Measurements from ENCODE around the gene GNB5. TPM values are rescaled to one million over a fixed set of nuclear protein-coding genes. Genes with fewer than 3 reads are reported as not detected.
A peak's percentile ranks its signal among the peaks of the same experiment; 100 is the strongest.
"Not testable (repeated sequence)": the region's sequence is repeated elsewhere in the genome, so short reads cannot be mapped to it uniquely, and the experiment has no call there.

GNB5 gene
- total RNA-seq, 3 donors from 2014 or later, result 9.0 to 12.8 (median 10.0) TPM

DNA sequence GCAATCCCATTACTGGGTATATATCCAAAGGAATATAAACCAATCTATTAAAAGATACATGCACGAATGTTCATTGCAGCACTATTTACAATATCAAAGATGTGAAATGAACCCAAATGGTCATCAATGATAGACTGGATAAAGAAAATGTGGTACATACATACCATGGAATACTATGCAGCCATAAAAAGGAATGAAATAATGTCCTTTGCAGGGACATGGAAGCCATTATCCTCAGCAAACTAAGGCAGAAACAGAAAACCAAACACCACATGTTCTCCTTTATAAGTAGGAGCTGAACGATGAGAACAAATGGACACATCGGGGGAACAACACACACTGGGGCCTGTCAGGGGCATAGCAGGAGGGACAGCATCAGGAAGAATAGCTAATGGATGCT, 21.0 kb downstream of the GNB5 start:
- not testable (repeated sequence) for DNase-seq; H3K9me3 Mint-ChIP-seq; ATAC-seq; H3K4me3 Mint-ChIP-seq; H3K36me3 Mint-ChIP-seq (ENCODE audit: insufficient read depth); H3K27me3 Mint-ChIP-seq (ENCODE audit: low read depth)
- peaks cover 55% of the 10 kb centered on the region for H3K4me1 Mint-ChIP-seq (ENCODE audit: low read depth)

DNA sequence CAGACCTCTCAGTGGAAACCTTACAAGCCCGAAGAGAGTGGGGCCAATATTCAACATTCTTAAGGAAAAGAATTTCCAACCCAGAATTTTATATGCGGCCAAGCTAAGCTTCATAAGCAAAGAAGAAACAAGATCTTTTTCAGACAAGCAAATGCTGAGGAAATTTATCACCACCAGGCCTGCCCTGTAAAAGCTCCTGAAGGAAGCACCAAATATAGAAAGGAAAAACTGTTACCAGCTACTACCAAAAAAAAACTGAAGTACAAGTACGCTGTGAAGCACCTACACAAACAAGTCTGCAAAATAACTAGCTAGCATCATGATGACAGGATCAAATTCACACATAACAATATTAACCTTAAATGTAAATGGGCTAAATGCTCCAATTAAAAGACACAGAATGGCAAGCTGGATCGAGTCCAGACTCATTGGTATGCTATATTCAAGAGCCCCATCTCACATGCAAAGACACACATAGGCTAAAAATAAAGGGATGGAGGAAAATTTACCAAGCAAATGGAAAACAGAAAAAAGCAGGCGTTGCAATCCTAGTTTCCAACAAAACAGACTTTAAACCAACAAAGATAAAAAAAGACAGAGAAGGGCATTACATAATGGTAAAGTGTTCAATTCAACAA, 25.6 kb downstream of the GNB5 start:
- H3K9me3 Mint-ChIP-seq; DNase-seq; ATAC-seq; H3K4me3 Mint-ChIP-seq; H3K27me3 Mint-ChIP-seq (ENCODE audit: low read depth): not testable (repeated sequence)
- H3K4me1 Mint-ChIP-seq (ENCODE audit: low read depth), result peaks cover 45% of the 10 kb centered on the region
- peaks cover 16% of the 10 kb centered on the region for H3K36me3 Mint-ChIP-seq (ENCODE audit: insufficient read depth)

DNA sequence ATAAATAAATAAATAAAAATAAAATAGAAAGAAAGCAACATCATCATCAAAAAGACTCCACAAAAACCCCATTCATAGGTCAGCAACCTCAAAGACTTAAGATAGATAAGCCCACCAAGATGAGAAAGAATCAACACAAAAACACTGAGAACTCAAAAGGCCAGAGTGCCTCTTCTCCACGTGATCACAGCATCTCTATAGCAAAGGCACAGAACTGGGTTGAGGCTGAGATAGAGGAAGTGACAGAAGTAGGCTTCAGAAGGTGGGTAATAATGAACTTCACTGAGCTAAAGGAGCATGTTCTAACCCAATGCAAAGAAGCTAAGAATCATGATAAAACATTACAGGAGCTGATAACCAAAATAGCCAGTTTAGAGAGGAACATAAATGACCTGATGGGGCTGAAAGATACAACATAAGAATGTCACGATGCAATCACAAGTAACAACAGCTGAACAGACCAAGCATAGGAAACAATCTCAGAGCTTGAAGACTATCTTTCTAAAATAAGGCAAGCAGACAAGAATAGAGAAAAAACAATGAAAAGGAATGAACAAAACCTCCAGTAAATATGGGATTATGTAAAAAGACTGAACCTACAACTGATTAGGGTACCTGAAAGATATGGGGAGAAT, 26.4 kb downstream of the GNB5 start:
- Mint-ChIP-seq H3K9me3 (no peaks in the 10 kb centered on the region), H3K36me3 (ENCODE audit: insufficient read depth) (peaks cover 18% of the 10 kb centered on the region), H3K4me1 (ENCODE audit: low read depth) (peaks cover 38% of the 10 kb centered on the region), H3K4me3 (no peak overlapping the region), H3K27me3 (ENCODE audit: low read depth) (no peaks in the 10 kb centered on the region)
- peak in 1 of 2 donors; percentile 38 for ATAC-seq
- no peak for DNase-seq

DNA sequence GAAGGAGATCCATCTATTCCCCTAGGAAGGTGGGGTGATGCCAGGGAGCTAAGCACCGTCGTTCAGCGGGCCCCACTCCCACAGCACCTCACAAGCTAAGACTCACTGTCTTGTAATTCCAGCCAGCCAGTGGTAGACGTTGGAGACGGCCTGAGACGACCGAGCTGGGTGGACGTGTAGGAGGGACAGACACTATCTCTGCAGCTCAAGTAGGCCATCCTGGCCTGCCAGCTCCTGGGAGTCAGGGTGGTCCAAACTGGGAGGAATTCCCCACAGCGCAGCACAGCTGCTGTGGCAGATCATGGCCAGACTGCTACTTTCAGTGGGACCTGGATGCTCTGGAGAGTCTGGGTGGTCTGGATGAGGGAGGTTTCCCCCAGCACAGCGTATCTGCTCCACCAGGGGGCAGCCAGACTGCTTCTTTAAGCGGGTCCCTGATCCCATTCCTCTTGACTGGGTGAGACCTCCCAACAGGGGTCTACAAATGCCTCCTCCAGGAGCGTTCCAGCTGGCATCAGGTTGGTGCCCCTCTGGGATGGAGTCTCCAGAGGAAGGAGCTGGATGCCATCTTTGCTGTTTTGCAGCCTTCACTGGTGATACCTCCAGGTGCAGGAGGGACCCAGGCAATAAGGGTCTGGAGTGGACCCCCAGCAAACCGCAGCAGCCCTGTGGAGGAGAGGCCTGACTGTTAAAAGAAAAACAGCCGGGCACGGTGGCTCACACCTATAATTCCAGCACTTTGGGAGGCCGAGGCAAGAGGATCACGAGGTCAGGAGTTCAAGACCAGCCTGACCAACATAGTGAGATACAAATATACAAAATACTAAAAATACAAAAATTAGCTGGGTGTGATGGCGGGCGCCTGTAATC, 27.6 kb downstream of the GNB5 start:
- DNase-seq, result peak; percentile 11
- H3K27me3 Mint-ChIP-seq (ENCODE audit: low read depth), result no peaks in the 10 kb centered on the region

DNA sequence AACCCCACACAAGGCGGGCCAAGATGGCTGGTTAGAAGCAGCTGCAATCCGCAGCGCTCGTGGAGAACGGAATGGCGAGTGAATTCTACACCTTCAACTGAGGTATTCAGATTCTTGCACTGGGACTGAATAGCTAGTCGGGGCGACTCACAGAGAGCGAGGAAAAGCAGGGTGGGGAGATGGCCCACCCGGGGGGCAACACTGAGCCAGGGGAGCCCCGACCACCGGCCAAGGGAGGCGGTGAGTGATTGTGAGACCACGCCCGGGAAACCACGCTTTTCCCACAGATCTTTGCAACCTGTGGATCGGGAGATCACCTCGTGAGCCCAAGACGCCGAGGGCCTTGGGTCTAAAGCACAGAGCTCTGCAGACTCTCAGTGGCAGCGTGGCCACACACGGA, 28.3 kb downstream of the GNB5 start:
- no peaks in the 10 kb centered on the region for H3K9me3 Mint-ChIP-seq
- H3K27me3 Mint-ChIP-seq (ENCODE audit: low read depth), result no peaks in the 10 kb centered on the region
- peaks cover 26% of the 10 kb centered on the region for H3K4me1 Mint-ChIP-seq (ENCODE audit: low read depth)
- no peak for DNase-seq
- peaks cover 21% of the 10 kb centered on the region for H3K36me3 Mint-ChIP-seq (ENCODE audit: insufficient read depth)
- H3K4me3 Mint-ChIP-seq, result no peak overlapping the region
- ATAC-seq, result no peak

More for the DNA sequence above, 27.6 kb downstream of the GNB5 start:
- ATAC-seq, result peak in 1 of 2 donors; percentile 51
- H3K9me3 Mint-ChIP-seq, result no peaks in the 10 kb centered on the region
- peaks cover 31% of the 10 kb centered on the region for H3K4me1 Mint-ChIP-seq (ENCODE audit: low read depth)
- no peak overlapping the region for H3K4me3 Mint-ChIP-seq
- peaks cover 21% of the 10 kb centered on the region for H3K36me3 Mint-ChIP-seq (ENCODE audit: insufficient read depth)

DNA sequence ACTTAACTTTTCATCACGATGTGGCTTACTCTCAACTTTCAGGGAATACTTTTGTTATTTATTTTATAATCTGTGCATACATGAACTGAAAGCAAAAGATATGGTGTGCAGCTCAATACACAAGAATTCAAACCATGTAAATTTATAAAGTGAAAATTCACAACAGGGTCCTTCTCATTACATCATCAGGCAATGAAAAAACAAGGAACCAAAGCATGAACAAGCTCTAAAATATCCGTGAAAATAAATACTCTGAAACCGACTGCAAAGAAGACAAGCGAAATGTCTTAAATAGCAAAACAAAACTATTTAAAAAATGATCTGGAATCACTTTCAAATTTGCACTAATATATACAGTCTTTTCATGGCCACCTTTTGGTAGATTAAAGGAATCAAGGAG, 28.9 kb downstream of the GNB5 start:
- no peak for DNase-seq
- no peaks in the 10 kb centered on the region for H3K27me3 Mint-ChIP-seq (ENCODE audit: low read depth)
- peaks cover 21% of the 10 kb centered on the region for H3K36me3 Mint-ChIP-seq (ENCODE audit: insufficient read depth)
- no peaks in the 10 kb centered on the region for H3K9me3 Mint-ChIP-seq
- H3K4me3 Mint-ChIP-seq, result no peak overlapping the region
- H3K4me1 Mint-ChIP-seq (ENCODE audit: low read depth), result peaks cover 25% of the 10 kb centered on the region
- ATAC-seq, result no peak

DNA sequence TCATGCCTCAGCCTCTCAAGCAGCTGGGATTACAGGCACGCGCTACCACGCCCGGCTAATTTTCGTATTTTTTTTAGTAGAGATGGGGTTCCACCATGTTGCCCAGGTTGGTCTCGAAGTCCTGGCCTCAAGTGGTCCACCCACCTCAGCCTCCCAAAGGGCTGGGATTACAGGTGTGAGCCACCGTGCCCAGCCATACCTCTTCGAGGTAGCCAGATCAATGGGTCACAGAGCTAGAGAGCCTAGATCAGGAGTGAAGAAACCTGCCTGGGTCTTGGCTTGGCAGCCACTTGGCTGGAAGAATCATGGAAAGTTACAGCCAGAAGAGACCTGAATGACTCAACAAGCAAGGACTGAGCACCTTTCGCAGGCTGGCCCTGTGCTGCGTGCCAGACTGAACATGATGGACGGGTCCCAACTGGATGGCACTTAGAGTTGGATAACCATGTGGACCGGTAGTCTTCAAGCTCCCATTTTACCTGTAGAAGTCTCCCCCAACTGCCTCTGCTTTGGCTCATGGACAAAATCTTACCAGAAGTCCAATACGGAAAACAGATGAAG, 29.7 kb downstream of the GNB5 start:
- H3K9me3 Mint-ChIP-seq, result no peaks in the 10 kb centered on the region
- H3K4me1 Mint-ChIP-seq (ENCODE audit: low read depth), result peaks cover 18% of the 10 kb centered on the region
- peaks cover 21% of the 10 kb centered on the region for H3K36me3 Mint-ChIP-seq (ENCODE audit: insufficient read depth)
- H3K27me3 Mint-ChIP-seq (ENCODE audit: low read depth), result no peaks in the 10 kb centered on the region
- H3K4me3 Mint-ChIP-seq, result no peak overlapping the region
- no peak for ATAC-seq
- no peak for DNase-seq

DNA sequence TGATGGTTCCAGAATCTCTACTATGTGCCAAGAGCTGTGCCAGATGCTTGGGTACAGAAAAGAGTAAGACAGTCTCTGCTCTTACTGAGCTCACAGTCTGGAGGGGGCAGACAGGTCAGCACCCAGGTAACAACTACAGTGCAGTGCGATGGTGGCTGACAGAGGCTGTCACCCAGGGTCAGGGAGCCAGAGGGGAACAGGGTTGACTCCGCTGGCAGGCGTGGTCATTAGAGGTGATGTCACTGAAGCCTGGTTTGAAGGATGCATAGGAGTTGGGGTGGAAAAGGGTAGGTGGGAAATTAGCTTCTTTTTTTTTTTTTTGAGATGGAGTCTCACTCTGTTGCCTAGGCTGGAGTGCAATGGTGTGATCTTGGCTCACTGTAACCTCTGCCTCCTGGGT, 31.5 kb downstream of the GNB5 start:
- H3K36me3 Mint-ChIP-seq (ENCODE audit: insufficient read depth), result peaks cover 21% of the 10 kb centered on the region
- no peak for DNase-seq
- no peaks in the 10 kb centered on the region for H3K27me3 Mint-ChIP-seq (ENCODE audit: low read depth)
- H3K4me1 Mint-ChIP-seq (ENCODE audit: low read depth), result peaks cover 2% of the 10 kb centered on the region
- no peaks in the 10 kb centered on the region for H3K9me3 Mint-ChIP-seq
- H3K4me3 Mint-ChIP-seq, result no peak overlapping the region
- ATAC-seq, result no peak

DNA sequence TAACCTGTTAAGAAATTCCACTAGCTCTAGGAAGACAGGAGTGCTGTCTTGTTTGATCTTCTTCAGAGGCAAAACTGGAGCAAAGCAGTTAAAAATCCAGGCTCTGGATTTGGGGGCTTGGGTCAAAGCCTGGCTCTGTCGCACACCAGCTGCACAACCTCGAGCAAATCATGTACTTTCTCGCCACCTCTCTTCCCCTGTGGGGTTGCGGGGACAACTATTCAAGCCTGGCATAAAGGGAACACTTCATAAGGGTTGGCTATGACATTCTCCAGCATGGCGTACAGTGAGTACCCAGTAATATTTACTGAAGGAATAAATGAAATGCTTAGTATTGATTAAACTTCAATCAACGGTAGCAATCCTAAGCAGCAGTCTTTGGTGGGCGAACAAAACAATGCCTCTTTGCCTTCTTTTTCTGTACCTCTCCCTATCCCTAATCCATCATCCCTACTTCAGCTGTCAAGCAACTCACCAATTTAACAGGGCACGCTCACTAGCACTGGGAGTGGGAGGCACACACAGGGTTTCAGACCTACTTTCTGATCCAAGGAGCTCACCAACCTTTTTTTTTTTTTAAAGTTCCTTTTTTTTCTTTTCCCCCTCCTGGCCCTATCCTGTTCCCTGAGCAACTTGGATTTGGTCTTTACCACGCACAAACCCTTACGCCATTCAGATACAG, 33.0 kb downstream of the GNB5 start:
- H3K4me1 Mint-ChIP-seq (ENCODE audit: low read depth), result no peaks in the 10 kb centered on the region

DNA sequence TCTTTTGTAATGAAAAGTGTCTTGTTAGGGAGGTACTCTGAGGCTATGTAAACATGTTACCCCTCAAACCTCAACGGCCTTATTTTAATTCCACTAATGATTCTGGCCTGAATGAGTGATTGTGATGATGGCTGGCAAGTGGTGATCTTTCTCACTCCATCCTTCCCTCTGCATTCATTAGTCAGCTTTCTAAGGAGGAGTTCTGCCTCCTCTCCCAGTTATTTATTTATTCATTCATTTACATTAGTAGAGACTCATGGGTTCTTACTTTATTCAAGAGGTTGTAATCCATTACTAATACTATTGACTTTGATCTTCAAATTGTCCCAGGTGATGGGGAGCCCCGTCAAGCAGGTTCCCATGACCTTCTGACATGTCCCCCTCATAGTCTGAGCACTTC, 35.3 kb downstream of the GNB5 start:
- peaks cover 18% of the 10 kb centered on the region for H3K36me3 Mint-ChIP-seq (ENCODE audit: insufficient read depth)
- H3K4me1 Mint-ChIP-seq (ENCODE audit: low read depth), result no peaks in the 10 kb centered on the region
- no peak for DNase-seq
- no peak for ATAC-seq
- H3K27me3 Mint-ChIP-seq (ENCODE audit: low read depth), result no peaks in the 10 kb centered on the region
- no peak overlapping the region for H3K4me3 Mint-ChIP-seq
- H3K9me3 Mint-ChIP-seq, result no peaks in the 10 kb centered on the region

More for the DNA sequence above, 33.0 kb downstream of the GNB5 start:
- DNase-seq, result no peak
- no peak for ATAC-seq
- Mint-ChIP-seq H3K27me3 (ENCODE audit: low read depth) (no peaks in the 10 kb centered on the region), H3K4me3 (no peak overlapping the region), H3K36me3 (ENCODE audit: insufficient read depth) (peaks cover 23% of the 10 kb centered on the region), H3K9me3 (no peaks in the 10 kb centered on the region)

DNA sequence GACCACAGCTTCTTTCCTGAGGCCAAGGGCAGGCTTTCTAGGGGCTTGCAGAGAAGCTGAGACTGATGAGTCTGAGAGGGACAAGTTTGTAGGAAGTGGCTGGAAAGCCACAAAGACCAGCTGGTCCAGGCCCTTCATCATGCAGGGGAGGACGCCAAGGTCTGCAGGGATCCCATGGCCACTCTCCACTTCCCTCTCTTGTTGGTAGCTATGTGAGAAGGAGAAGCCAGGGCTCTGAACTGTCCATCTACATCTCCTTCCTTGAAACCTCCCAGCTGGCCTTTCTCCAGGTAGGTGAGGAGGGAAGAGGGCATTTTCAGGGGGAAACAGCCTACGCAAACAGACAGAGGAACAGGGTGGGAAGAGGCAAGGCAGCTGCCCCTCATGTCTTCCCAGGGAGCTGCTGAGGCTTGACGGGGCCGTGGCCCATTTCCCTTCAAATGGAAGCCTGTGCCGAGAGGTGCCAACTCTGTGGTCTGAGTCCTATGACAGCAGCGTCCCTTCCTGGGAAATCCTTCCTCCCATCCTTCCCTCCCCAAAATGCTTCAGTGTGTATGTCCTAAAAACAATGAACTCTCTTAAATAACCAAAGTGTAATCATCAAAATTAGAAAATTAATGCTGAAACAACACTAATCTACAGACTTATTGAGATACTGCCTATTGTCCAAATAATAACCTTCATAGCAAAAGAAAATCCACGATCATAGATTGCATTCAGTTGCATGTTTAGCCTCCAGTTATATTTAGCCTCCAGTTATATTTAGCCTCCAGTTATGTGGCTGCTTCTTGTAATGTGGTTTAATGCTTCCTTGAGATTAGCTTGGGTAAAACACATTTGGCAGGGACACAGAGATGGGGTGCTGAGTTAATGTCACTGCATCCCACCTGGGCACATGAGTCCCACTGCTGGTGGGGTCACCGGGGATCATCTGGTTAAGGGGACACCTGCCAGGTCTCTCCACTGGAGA, 36.0 kb downstream of the GNB5 start:
- DNase-seq, result no peak
- H3K4me3 Mint-ChIP-seq, result no peak overlapping the region
- H3K27me3 Mint-ChIP-seq (ENCODE audit: low read depth), result no peaks in the 10 kb centered on the region
- no peak for ATAC-seq
- H3K9me3 Mint-ChIP-seq, result no peaks in the 10 kb centered on the region
- no peaks in the 10 kb centered on the region for H3K4me1 Mint-ChIP-seq (ENCODE audit: low read depth)
- H3K36me3 Mint-ChIP-seq (ENCODE audit: insufficient read depth), result peaks cover 23% of the 10 kb centered on the region

DNA sequence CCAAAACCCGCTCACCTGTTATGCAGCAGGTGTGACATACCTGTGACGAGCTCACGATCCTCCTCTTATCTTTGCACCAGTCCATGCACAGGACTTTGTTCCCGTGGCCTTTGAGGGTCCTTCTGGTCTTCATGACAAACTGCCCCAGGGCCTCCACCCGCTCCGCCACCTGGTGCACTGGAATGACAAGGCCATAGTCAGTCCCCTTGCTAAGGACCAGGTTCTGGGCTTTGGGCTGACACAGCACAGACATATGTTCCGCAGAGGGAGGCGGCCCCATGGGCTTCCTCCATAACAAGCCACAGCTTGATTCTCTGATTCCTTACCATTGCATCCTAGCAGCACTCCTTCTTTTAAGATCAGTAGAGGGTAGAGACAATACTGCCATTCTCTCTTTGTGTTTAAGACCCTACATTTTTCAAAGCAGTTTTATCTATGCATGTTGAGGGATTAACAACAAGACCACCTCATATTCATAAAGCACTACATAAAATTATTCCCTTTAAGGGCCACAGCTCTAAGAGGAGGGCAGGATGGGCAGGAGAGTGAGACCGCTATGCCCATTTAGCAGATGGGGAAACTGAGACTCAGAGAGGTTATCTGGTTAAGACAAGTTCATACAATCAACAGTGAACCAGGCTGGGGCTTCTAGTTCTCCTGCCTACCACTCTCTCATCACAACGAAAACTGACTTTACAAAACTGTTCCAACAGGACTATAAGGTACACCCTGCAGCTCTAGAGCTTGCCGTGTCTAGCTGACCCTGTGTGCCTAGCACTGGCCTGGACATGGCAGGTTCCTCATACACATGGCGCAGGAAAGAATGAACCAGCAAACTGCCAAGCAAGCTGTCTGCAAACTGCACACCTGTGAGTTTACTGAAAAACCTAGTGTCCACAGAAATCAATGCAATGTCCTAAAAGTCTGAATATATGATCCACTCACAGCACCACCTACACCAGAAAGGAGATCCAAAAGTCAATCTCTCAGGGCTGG, 37.0 kb downstream of the GNB5 start:
- Mint-ChIP-seq H3K36me3 (ENCODE audit: insufficient read depth) (peaks cover 24% of the 10 kb centered on the region), H3K9me3 (no peaks in the 10 kb centered on the region), H3K4me1 (ENCODE audit: low read depth) (no peaks in the 10 kb centered on the region), H3K4me3 (no peak overlapping the region), H3K27me3 (ENCODE audit: low read depth) (no peaks in the 10 kb centered on the region)
- ATAC-seq, result no peak
- DNase-seq, result no peak

Data from activated T-cell treated with anti-CD3 and anti-CD28 coated beads, Interleukin-2, amount 50 U/mL, for 4 hours (primary cell).